GM12878 (cell line): ENCODE data around the gene CD48.
A peak's percentile ranks its signal among the peaks of the same experiment; 100 is the strongest.

Experiments
- ASH2L ChIP-seq: fragments of 300-600, 200-600 bp; sonication (generic); IDR thresholded peaks from 2 replicates; pipeline ENCODE4 v1.6.1; 2017; ENCODE audit warnings: low read depth, mild to moderate bottlenecking, borderline replicate concordance
- BHLHE40 ChIP-seq, 2 experiments: fragments of 450-650 bp in 1 of 2; IDR thresholded peaks; 2 replicates each; pipeline ENCODE4 v1.6.1; 2011 to 2017; ENCODE audit warnings: low read depth in 2 of 2, borderline replicate concordance in 1 of 2, improper control_type of control experiment in 1 of 2, low read length in 1 of 2, mild to moderate bottlenecking in 1 of 2
- CHD1 ChIP-seq: IDR thresholded peaks from 2 replicates; pipeline ENCODE4 v1.6.1; 2012; ENCODE audit warnings: low read depth, low read length, improper control_type of control experiment
- CTCF ChIP-seq, 3 experiments: IDR thresholded peaks in 2 of 3; conservative IDR thresholded peaks in 1 of 3; 2 replicates each; pipeline ENCODE4 v1.5.1; 2011; ENCODE audit warnings: low read depth in 3 of 3, low read length in 3 of 3, mild to moderate bottlenecking in 3 of 3, control low read depth in 2 of 3, moderate library complexity in 2 of 3, inconsistent platforms in 1 of 3, mixed read lengths in 1 of 3; ENCODE audit not compliant: control insufficient read depth in 2 of 3, insufficient read depth in 1 of 3; ENCODE audit errors: extremely low read depth in 1 of 3
- EGR1 ChIP-seq, 2 experiments: IDR thresholded peaks; 1 replicate in 1 of 2; 2 replicates in 1 of 2; pipeline ENCODE4 v1.6.1; 2011 to 2012; ENCODE audit warnings: low read depth in 2 of 2, low read length in 2 of 2, borderline replicate concordance in 1 of 2, mild to moderate bottlenecking in 1 of 2, moderate library complexity in 1 of 2
- EZH2 ChIP-seq: IDR thresholded peaks from 2 replicates; pipeline ENCODE4 v1.6.1; 2012; ENCODE audit warnings: low read depth, mild to moderate bottlenecking, control low read depth, inconsistent platforms, low read length, borderline replicate concordance; ENCODE audit not compliant: control insufficient read depth
- POLR2A ChIP-seq: IDR thresholded peaks from 2 replicates; pipeline ENCODE4 v1.6.1; 2011; ENCODE audit warnings: low read depth, mild to moderate bottlenecking, low read length
- SP1 ChIP-seq: IDR thresholded peaks from one replicate; pipeline ENCODE4 v1.6.1; 2011; ENCODE audit warnings: low read depth, low read length
- STAT1 ChIP-seq: fragments of 450-650 bp; conservative IDR thresholded peaks from 2 replicates; pipeline ENCODE4 v1.6.1; 2014; ENCODE audit warnings: antibody characterized with exemption, mild to moderate bottlenecking
- SUZ12 ChIP-seq: fragments of 200-600 bp; sonication (generic); IDR thresholded peaks from one replicate; pipeline ENCODE4 v1.6.1; 2018; ENCODE audit warnings: antibody characterized with exemption, mild to moderate bottlenecking; ENCODE audit not compliant: unreplicated experiment
- TF ChIP-seq, protein P1 (sequence below): fragments of 450-650 bp; conservative IDR thresholded peaks from 2 replicates; pipeline ENCODE4 v1.6.1; 2017; ENCODE audit warnings: mild to moderate bottlenecking, moderate library complexity

DNA sequence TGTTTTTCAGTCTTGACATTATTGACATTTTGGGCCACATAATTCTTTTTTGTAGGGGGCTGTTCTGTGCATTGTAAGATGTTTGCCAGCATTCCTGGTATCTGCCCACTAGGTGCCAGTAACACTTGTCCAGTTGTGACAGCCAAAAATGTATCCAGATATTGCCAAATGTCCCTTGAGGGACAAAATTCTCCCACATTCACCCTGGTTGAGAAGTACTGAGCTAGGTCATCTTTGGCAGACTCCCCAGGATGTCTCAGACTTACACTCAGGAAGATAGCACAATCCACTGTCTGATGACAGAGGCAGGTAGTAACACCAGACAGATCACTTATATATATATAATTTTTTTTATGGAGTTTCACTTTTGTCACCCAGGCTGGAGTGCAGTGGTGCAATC lies 5.9 kb downstream of the CD48 start:
- TF ChIP-seq CTCF (IDR thresholded peaks at IDR 0.05 in 2 of 3, conservative IDR thresholded peaks at IDR 0.05 in 1 of 3; ENCODE audit: control insufficient read depth in 2 of 3, extremely low read depth in 1 of 3, insufficient read depth in 1 of 3, low read depth in 3 of 3, low read length in 3 of 3): peak; percentile 17 to 22 (median 18); a peak in 3 of 6 replicates
- TF ChIP-seq EGR1 (IDR thresholded peaks at IDR 0.05; ENCODE audit: borderline replicate concordance in 1 of 2, low read depth in 2 of 2, low read length in 2 of 2): no peak
- TF ChIP-seq SUZ12: no peak
- no peak for TF ChIP-seq POLR2A
- no peak for TF ChIP-seq EZH2
- no peak for TF ChIP-seq STAT1
- TF ChIP-seq ASH2L: no peak
- no peak for TF ChIP-seq BHLHE40 (IDR thresholded peaks at IDR 0.05; ENCODE audit: borderline replicate concordance in 1 of 2, low read depth in 2 of 2, low read length in 1 of 2)
- TF ChIP-seq SP1: no peak
- TF ChIP-seq, protein P1, sequence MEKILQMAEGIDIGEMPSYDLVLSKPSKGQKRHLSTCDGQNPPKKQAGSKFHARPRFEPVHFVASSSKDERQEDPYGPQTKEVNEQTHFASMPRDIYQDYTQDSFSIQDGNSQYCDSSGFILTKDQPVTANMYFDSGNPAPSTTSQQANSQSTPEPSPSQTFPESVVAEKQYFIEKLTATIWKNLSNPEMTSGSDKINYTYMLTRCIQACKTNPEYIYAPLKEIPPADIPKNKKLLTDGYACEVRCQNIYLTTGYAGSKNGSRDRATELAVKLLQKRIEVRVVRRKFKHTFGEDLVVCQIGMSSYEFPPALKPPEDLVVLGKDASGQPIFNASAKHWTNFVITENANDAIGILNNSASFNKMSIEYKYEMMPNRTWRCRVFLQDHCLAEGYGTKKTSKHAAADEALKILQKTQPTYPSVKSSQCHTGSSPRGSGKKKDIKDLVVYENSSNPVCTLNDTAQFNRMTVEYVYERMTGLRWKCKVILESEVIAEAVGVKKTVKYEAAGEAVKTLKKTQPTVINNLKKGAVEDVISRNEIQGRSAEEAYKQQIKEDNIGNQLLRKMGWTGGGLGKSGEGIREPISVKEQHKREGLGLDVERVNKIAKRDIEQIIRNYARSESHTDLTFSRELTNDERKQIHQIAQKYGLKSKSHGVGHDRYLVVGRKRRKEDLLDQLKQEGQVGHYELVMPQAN: no peak
- no peak for TF ChIP-seq CHD1
